Measurements from ENCODE around the gene LINGO3. TPM values are rescaled to one million over a fixed set of nuclear protein-coding genes. Genes with fewer than 3 reads are reported as not detected.

Gene LINGO3
- total and polyA plus RNA-seq, 2 of the 8 experiments (the other 6 are each of a cell fraction or from before 2014, with no cell fraction given), result 0.59 TPM; not detected in 1

GRCh38 chr19:2341244-2341751 is 33.3 kb upstream of the LINGO3 start (continued):
- TF ChIP-seq, protein P1, sequence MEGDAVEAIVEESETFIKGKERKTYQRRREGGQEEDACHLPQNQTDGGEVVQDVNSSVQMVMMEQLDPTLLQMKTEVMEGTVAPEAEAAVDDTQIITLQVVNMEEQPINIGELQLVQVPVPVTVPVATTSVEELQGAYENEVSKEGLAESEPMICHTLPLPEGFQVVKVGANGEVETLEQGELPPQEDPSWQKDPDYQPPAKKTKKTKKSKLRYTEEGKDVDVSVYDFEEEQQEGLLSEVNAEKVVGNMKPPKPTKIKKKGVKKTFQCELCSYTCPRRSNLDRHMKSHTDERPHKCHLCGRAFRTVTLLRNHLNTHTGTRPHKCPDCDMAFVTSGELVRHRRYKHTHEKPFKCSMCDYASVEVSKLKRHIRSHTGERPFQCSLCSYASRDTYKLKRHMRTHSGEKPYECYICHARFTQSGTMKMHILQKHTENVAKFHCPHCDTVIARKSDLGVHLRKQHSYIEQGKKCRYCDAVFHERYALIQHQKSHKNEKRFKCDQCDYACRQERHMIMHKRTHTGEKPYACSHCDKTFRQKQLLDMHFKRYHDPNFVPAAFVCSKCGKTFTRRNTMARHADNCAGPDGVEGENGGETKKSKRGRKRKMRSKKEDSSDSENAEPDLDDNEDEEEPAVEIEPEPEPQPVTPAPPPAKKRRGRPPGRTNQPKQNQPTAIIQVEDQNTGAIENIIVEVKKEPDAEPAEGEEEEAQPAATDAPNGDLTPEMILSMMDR (IDR thresholded peaks at IDR 0.05; ENCODE audit: control extremely low read depth in 1 of 3, insufficient read depth in 1 of 3, low read depth in 1 of 3, low read length in 3 of 3), result no peak
